Activated naive CD8-positive, alpha-beta T cell treated with anti-CD3 and anti-CD28 coated beads, Interleukin-2, amount 50 U/mL, for 16 hours (primary cell): ENCODE data around the gene ELK3.

Experiments used
- DNase-seq: peaks from one replicate; pipeline ENCODE4 v3.0.0-alpha.2; 2020; ENCODE audit warnings: low read depth, low spot score

ELK3 gene

DNA sequence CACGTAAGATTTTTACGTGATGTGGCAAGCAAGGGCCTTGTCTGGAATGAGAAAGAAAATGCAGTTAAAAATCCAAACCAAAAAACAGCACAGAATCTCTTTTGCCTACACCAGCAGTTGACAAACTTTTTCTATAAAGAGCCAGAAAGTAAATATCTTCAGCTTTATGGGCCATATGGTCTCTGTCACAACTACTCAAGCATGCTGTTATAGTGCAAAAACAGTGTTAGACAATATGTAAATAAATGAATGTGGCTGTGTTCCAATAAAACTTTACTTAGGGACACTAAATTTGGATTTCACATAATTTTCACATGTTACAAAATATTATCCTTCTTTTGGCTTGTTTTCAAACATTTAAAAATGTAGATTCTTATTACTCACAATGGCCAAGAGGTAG, 6.2 kb upstream of the ELK3 start:
- no peak for DNase-seq

DNA sequence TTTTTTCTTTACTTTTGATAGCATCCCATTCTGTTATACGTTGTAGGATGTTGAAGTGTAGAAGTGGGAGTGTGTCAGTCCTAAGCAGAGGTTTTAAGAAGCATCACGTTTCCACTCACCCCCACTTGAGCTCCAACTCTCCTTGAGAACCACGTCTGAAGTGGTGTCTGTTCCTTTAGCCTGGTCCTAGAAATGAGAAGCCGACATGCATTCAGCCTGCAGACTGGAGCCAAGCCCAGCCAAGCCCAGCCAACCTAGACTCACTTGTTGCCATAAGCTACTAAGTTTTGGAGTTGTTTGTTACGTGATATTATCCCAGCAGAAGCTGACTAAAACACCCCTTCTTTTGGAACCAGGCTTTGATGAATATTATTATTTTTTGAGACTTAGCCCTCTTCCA, 4.4 kb upstream of the ELK3 start:
- DNase-seq: no peak

- DNase-seq: no peak
Measured at GRCh38 chr12:96190413-96191108, 3.6 kb upstream of the ELK3 start.

- DNase-seq: no peak
Measured at GRCh38 chr12:96192926-96193573, 1.1 kb upstream of the ELK3 start.

DNA sequence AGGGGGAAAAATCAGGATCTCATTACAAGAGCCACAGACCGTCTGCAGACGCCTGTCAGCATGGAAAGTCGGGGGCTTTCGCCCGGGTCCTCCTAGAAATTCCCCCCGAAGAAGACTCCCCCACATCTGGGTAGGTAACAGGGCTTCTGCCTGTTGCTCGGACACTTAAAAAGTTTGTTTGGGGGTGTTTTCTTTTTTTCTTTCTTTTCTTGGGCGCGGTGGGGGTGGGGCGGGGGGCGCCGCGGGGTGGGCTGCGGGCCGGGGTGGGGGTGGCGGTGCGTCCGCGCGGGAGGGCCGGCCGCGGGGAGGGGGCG, 358 bp downstream of the ELK3 start:
- no peak for DNase-seq

- DNase-seq: peak; percentile 64
Measured at GRCh38 chr12:96194971-96195844, 1.0 kb downstream of the ELK3 start.

- peak; percentile 10 for DNase-seq
Measured at GRCh38 chr12:96195845-96196451, 1.8 kb downstream of the ELK3 start.

DNA sequence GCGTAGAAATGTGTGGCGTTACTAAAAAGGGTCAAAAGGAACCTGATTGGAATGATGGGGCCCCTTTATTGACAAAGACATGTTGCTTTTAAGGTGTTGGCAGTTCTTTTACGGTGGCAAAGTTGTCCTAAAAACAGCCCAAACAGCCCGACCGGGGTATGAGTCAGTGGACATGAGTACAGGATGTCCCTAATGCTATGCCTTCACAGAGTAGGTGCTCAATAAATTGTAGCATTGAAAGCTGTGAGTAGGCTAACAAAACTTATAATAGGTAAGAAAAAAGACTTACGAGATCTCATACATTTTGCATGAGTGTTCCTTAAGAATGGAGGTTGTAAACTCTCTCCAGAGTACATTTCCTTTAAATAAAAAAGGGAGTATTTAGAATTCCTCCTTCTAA, 2.6 kb downstream of the ELK3 start:
- no peak for DNase-seq

DNA sequence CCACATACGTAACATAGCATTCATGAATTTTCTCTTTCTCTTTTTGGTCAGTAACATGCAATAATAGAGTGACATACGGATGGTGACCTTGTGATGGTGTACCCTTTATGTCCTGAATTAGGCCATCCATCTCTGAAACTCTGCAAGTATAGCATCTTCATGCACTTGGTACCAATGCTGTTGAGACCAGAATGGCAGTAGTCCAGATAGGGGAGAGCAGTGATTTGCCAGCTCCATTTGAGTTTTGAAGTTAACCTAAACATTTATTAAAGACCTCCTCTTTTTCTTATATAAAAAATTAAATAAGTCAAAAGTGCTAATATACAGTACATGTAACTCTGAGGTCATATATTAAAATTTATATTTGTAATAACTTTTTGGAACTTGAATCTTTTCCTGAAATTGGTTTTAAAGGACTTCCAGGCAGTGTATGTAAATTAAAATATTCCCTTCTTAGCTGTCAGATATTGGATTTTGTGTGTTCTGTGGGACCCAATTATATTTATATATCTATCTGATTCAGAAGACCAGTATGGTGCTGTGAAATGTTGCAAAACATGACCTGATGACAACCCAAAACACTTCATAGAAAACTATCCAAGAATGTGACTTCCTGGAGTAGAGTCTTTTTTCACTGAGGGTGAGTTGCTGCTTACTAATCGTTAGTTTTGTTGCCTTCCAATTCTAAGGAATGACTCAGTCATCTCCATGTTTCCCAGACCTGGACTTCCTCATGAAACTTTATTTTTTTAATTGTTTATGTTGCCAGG, 3.5 kb downstream of the ELK3 start:
- no peak for DNase-seq

DNA sequence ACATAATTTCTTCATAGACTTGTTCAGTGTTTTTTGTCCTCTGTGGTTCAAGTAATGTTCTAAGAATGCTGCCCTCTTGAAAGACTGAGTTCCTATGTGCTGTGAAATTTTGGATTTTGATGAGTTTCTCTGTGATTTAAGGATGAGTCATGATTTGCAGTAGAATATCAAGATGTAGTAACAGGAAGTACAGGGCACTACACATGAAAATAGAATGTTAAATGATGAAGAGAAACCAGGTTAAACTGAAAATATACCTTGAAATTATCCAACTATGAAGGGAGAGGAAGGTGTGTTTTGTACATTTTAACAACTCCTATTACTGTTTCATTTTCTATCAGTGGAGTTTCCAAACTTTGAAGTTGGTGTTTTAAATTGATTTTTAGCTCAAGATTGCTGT, 4.8 kb downstream of the ELK3 start:
- no peak for DNase-seq

- no peak for DNase-seq
Measured at GRCh38 chr12:96199464-96199863, 5.3 kb downstream of the ELK3 start.

DNA sequence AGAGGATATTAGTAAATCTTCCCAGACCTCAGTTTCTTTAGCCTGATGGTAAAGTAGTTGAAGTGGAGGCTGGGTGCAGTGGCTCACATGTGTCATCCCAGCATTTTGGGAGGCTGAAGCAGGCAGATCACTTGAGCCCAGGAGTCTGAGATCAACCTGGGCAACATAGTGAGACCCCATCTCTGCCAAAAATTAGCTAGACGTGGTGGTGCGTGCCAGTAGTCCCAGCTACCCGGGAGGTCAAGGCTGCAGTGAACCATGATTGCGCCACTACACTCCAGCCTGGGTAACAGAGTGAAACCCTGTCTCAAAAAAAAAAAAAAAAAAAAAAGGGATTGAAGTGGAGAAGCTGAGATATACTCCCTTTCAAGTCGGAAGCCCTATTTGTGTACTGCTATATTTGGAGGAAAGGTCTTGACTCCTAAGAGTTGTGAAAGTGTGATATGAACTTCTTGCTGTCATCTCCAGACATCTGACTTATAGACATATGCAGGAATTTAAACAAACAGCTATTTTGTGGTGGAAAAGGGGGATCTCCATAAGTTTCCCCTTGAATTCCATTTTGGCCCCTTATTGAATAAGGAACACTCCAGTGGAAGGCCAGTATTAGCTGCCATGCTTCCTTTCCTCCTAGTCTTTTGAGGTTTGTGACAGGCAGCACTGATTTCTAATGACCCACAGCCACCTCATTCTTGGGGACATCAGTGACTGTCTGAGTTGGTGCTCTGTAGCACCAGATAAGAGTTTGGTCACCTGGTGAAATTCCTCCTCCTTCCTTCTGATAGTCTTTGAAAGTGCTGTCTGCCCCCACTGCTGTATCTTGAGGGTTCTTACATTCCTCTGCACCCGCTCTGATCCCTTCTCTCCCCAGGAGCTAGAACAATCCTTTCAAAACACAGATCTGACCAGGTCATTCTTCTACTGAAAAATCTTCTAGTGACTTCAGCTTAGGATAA, 7.4 kb downstream of the ELK3 start:
- no peak for DNase-seq

- DNase-seq: no peak
Measured at GRCh38 chr12:96204381-96204780, 10.2 kb downstream of the ELK3 start.

GRCh38 chr12:96205908-96206307, 11.7 kb downstream of the ELK3 start:
- DNase-seq: no peak

GRCh38 chr12:96206936-96207662, 12.9 kb downstream of the ELK3 start:
- DNase-seq: no peak

GRCh38 chr12:96208346-96208745, 14.2 kb downstream of the ELK3 start:
- no peak for DNase-seq

DNA sequence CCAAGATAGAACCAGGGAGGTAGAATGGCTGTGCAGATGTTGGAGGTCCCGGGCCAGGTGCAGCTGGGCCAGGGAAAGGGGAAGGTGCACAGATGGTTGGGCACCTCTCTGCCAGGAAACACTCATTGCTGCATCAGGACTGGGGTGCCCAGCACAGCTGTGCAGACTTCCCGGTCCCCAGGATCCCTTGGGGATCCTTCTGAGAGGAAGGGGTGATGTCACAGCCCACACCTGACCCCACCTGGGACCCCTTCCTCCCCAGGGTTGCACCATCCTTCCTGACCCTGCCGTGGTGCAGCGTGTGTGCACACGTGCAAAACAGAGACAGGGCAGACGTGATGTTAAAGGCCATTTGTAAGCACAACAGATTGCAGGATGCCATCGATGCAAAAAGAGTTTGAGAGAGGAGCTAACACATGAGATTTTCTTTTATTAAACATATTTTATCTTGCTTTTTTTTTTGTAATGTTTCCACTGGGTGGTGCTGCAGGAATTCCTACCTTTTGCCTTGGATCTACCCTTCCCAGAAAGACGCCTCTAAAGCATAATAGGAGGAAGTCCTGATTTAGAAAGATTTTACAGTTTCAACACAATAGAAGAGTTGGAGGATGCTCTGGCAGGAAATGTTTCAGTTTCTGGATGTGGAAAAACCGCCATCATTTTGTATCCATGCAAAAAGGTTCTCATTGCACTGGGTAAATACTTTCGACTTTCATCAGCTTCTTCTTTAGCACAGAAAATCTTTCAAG, 14.8 kb downstream of the ELK3 start:
- DNase-seq: no peak

GRCh38 chr12:96210376-96211055, 16.3 kb downstream of the ELK3 start:
- DNase-seq: no peak
